ENCODE results near the gene LPAR6. TPM values are rescaled to one million over a fixed set of nuclear protein-coding genes. Genes with fewer than 3 reads are reported as not detected.

LPAR6 gene
- polyA plus RNA-seq, 1 of the 3 experiments (the other 2 are of a cell fraction) = 0.03 TPM

DNA sequence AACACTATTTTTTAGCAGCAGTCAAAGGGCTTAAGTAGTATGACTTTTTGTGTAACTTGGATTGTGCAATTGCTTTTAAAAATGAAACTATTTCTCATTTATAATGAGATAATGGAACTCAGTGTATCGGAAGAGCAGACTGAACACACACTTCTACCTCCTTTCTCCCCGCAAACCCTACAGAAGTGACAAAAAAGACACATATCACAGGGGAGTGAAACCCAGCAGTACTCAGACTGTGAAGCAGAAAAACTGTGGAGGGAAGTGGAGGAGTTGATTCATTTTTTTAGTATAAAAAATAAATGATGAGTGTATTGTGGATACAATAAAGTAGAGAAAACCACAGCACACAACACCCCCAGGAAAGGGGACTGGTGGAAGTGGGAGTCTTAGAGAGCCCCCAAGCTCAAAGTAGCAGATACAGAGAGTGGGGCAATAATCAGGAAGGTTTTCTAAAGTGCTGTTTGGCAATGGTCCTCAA lies 9.7 kb downstream of the LPAR6 start:
- ChIA-PET POLR2A (no interaction called here), CTCF (interaction anchor here (1.5 kb wide), 1 partner anchor 68 kb away, joined by 4 read pairs; no protein-coding TSS in a partner anchor)
- Histone ChIP-seq H3K4me1 (ENCODE audit: control insufficient read depth in 1 of 2, insufficient read depth in 2 of 2, low read depth in 1 of 2, low read length in 1 of 2) (peaks cover 0 to 29% of the 10 kb centered on the region in 2 experiments; a peak in 3 of 4 replicates), H3K36me3 (replicated peaks in 1 of 2; ENCODE audit: control insufficient read depth in 1 of 2, insufficient read depth in 2 of 2, low read length in 1 of 2) (peaks cover 3 to 16% of the 10 kb centered on the region in 2 experiments), H3K9me2 (no peaks in the 10 kb centered on the region), H3K79me2 (ENCODE audit: insufficient read depth) (no peaks in the 10 kb centered on the region), H3F3A (replicated peaks; ENCODE audit: insufficient read depth) (peaks cover 21% of the 10 kb centered on the region), H3K27ac (ENCODE audit: low read depth in 2 of 2, low read length in 1 of 2) (no peak overlapping the region), H2AFZ (ENCODE audit: low read depth) (no peak overlapping the region), H4K20me1 (ENCODE audit: insufficient read depth) (no peaks in the 10 kb centered on the region), H3K9me3 (no peaks in the 10 kb centered on the region), H3K4me3 (ENCODE audit: low read depth in 2 of 2, low read length in 1 of 2) (no peak overlapping the region), H3K9ac (no peak overlapping the region), H3K27me3 (ENCODE audit: insufficient read depth) (no peaks in the 10 kb centered on the region), H3K4me2 (no peak overlapping the region)
- TF ChIP-seq EP300 (IDR thresholded peaks at IDR 0.05; ENCODE audit: borderline replicate concordance in 1 of 2, low read depth in 1 of 2, low read length in 1 of 2) = no peak
- no peak for TF ChIP-seq ELF1 (IDR thresholded peaks at IDR 0.05)
- no peak for TF ChIP-seq NFIC (IDR thresholded peaks at IDR 0.05; ENCODE audit: borderline replicate concordance)
- TF ChIP-seq MXI1 (IDR thresholded peaks at IDR 0.05; ENCODE audit: low read depth, low read length) = no peak
- no peak for TF ChIP-seq JUND (IDR thresholded peaks at IDR 0.05)
- no peak for TF ChIP-seq FOSL2 (IDR thresholded peaks at IDR 0.05; ENCODE audit: borderline replicate concordance, low read depth)
- TF ChIP-seq, protein P1, sequence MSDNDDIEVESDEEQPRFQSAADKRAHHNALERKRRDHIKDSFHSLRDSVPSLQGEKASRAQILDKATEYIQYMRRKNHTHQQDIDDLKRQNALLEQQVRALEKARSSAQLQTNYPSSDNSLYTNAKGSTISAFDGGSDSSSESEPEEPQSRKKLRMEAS (IDR thresholded peaks at IDR 0.05; ENCODE audit: low read depth) = no peak
- TF ChIP-seq TAF1 (IDR thresholded peaks at IDR 0.05; ENCODE audit: borderline replicate concordance, low read depth, low read length) = no peak
- TF ChIP-seq, protein P2, sequence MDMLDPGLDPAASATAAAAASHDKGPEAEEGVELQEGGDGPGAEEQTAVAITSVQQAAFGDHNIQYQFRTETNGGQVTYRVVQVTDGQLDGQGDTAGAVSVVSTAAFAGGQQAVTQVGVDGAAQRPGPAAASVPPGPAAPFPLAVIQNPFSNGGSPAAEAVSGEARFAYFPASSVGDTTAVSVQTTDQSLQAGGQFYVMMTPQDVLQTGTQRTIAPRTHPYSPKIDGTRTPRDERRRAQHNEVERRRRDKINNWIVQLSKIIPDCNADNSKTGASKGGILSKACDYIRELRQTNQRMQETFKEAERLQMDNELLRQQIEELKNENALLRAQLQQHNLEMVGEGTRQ (IDR thresholded peaks at IDR 0.05; ENCODE audit: borderline replicate concordance, low read depth, low read length) = no peak
- TF ChIP-seq FOXM1 (IDR thresholded peaks at IDR 0.05; ENCODE audit: low read depth) = no peak
- no peak for TF ChIP-seq NRF1 (IDR thresholded peaks at IDR 0.05; ENCODE audit: low read depth, low read length)
- TF ChIP-seq RAD21 (IDR thresholded peaks at IDR 0.05; ENCODE audit: low read length) = no peak
- TF ChIP-seq FOXJ3 (CRISPR knock-in tag; IDR thresholded peaks at IDR 0.05) = no peak
- TF ChIP-seq TEAD4 (IDR thresholded peaks at IDR 0.05; ENCODE audit: borderline replicate concordance, insufficient read depth) = no peak
- 93% methylated on average over 2 of the region's 2 CpGs for WGBS (ENCODE audit: low lambda C conversion rate)
- no peak for DNase-seq

DNA sequence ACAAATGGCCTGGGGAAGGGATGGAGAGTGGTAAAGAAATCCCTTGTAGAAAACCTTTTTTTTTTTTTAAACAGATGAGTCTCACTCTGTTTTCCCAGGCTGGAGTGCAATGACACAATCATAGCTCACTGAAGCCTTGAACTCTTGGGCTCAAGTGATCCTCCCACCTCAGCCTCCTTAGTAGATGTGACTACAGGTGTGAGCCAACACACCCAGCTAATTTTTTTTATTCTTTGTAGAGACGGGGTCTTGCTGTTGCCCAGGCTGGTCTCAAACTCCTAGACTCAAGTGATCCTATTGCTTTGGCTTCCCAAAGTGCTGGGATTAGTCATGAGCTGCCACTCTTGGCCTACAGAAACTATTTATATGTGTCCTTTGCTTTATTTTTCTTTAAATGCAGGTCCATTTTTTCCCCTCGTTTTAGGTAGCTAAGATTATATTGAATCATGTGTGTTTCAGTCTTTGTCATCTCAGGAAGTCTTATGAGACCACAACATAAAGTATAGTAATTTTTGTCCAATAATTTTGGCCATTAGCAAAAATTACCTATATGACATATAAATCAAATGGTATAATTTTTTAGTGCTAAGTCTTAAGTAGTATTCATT lies 10.5 kb downstream of the LPAR6 start:
- peak overlapping the region in 1 of 2 experiments; percentile 79; a peak in 1 of 4 replicates for H3K27ac ChIP-seq (ENCODE audit: low read depth in 2 of 2, low read length in 1 of 2)
- WGBS (ENCODE audit: low lambda C conversion rate) = 88% methylated on average over 2 of the region's 2 CpGs
- ChIA-PET POLR2A (no interaction called here), CTCF (interaction anchor here (1.5 kb wide), 1 partner anchor 68 kb away, joined by 4 read pairs; no protein-coding TSS in a partner anchor)
- no peak overlapping the region for H2AFZ ChIP-seq (ENCODE audit: low read depth)
- DNase-seq = no peak
- H3K9me3 ChIP-seq = no peaks in the 10 kb centered on the region
- H3K4me1 ChIP-seq (ENCODE audit: control insufficient read depth in 1 of 2, insufficient read depth in 2 of 2, low read depth in 1 of 2, low read length in 1 of 2) = peaks cover 0 to 29% of the 10 kb centered on the region in 2 experiments; a peak in 3 of 4 replicates
- no peaks in the 10 kb centered on the region for H3K79me2 ChIP-seq (ENCODE audit: insufficient read depth)
- no peaks in the 10 kb centered on the region for H4K20me1 ChIP-seq (ENCODE audit: insufficient read depth)
- no peaks in the 10 kb centered on the region for H3K27me3 ChIP-seq (ENCODE audit: insufficient read depth)
- H3K9me2 ChIP-seq = no peaks in the 10 kb centered on the region
- peaks cover 24% of the 10 kb centered on the region for H3F3A ChIP-seq (replicated peaks; ENCODE audit: insufficient read depth)
- H3K36me3 ChIP-seq (replicated peaks in 1 of 2; ENCODE audit: control insufficient read depth in 1 of 2, insufficient read depth in 2 of 2, low read length in 1 of 2) = peaks cover 3 to 14% of the 10 kb centered on the region in 2 experiments
- no peak overlapping the region for H3K4me2 ChIP-seq
- no peak overlapping the region for H3K9ac ChIP-seq
- H3K4me3 ChIP-seq (ENCODE audit: low read depth in 2 of 2, low read length in 1 of 2) = no peak overlapping the region
- TF ChIP-seq POLR2AphosphoS5 (IDR thresholded peaks at IDR 0.05; ENCODE audit: low read depth, low read length) (no peak), CHD2 (IDR thresholded peaks at IDR 0.05; ENCODE audit: low read length, partially characterized antibody) (no peak), GATA2 (CRISPR knock-in tag; IDR thresholded peaks at IDR 0.05) (no peak), GABPA (IDR thresholded peaks at IDR 0.05; ENCODE audit: low read depth) (no peak), NFIC (IDR thresholded peaks at IDR 0.05; ENCODE audit: borderline replicate concordance) (no peak), YY1 (IDR thresholded peaks at IDR 0.05; ENCODE audit: low read depth) (no peak), SMC3 (IDR thresholded peaks at IDR 0.05; ENCODE audit: low read depth, low read length) (no peak), IRF3 (IDR thresholded peaks at IDR 0.05; ENCODE audit: low read depth, low read length) (no peak), SIN3A (IDR thresholded peaks at IDR 0.05; ENCODE audit: borderline replicate concordance, low read depth, low read length) (no peak)
- TF ChIP-seq, protein P2 (IDR thresholded peaks at IDR 0.05; ENCODE audit: borderline replicate concordance, low read depth, low read length) = no peak
- TF ChIP-seq, protein P3, sequence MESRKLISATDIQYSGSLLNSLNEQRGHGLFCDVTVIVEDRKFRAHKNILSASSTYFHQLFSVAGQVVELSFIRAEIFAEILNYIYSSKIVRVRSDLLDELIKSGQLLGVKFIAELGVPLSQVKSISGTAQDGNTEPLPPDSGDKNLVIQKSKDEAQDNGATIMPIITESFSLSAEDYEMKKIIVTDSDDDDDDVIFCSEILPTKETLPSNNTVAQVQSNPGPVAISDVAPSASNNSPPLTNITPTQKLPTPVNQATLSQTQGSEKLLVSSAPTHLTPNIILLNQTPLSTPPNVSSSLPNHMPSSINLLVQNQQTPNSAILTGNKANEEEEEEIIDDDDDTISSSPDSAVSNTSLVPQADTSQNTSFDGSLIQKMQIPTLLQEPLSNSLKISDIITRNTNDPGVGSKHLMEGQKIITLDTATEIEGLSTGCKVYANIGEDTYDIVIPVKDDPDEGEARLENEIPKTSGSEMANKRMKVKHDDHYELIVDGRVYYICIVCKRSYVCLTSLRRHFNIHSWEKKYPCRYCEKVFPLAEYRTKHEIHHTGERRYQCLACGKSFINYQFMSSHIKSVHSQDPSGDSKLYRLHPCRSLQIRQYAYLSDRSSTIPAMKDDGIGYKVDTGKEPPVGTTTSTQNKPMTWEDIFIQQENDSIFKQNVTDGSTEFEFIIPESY (IDR thresholded peaks at IDR 0.05; ENCODE audit: borderline replicate concordance, low read depth) = no peak

Measured in SK-N-SH (cell line).